IgD-negative memory B cell (primary cell): ENCODE data around the gene RNU1-1. TPM values are rescaled to one million over a fixed set of nuclear protein-coding genes. Genes with fewer than 3 reads are reported as not detected.
"Not testable (repeated sequence)": the region's sequence is repeated elsewhere in the genome, so short reads cannot be mapped to it uniquely, and the experiment has no call there.

Experiments
- H3K27ac Mint-ChIP-seq, 3 donors: one replicate each; pipeline ENCODE4 v1.8.0; 2020 to 2022; ENCODE audit warnings: mild to moderate bottlenecking in 3 of 3, mixed read lengths in 3 of 3, moderate library complexity in 1 of 3
- H3K27me3 Mint-ChIP-seq: one replicate; pipeline ENCODE4 v1.8.0; 2021; ENCODE audit warnings: mixed read lengths
- H3K36me3 Mint-ChIP-seq: one replicate; pipeline ENCODE4 v1.8.0; 2020; ENCODE audit warnings: mild to moderate bottlenecking, mixed read lengths
- H3K4me1 Mint-ChIP-seq, 3 donors: one replicate each; pipeline ENCODE4 v1.8.0; 2020 to 2022; ENCODE audit warnings: mixed read lengths in 3 of 3, mild to moderate bottlenecking in 1 of 3
- H3K4me3 Mint-ChIP-seq, 4 donors: one replicate each; pipeline ENCODE4 v1.8.0; 2020 to 2022; ENCODE audit warnings: mild to moderate bottlenecking in 4 of 4, mixed read lengths in 4 of 4, moderate library complexity in 3 of 4
- H3K9me3 Mint-ChIP-seq, 3 donors: one replicate each; pipeline ENCODE4 v1.8.0; 2020 to 2021; ENCODE audit warnings: mixed read lengths in 3 of 3, mild to moderate bottlenecking in 1 of 3
- polyA plus RNA-seq: library from polyadenylated mRNA; unstranded; fragments of 300-500 nt; fragmentation: Illumina TruSeq; gene quantifications from one replicate; pipeline ENCODE4 v1.2.3, GENCODE V29; 2021

The RNU1-1 gene
- not detected for polyA plus RNA-seq

DNA sequence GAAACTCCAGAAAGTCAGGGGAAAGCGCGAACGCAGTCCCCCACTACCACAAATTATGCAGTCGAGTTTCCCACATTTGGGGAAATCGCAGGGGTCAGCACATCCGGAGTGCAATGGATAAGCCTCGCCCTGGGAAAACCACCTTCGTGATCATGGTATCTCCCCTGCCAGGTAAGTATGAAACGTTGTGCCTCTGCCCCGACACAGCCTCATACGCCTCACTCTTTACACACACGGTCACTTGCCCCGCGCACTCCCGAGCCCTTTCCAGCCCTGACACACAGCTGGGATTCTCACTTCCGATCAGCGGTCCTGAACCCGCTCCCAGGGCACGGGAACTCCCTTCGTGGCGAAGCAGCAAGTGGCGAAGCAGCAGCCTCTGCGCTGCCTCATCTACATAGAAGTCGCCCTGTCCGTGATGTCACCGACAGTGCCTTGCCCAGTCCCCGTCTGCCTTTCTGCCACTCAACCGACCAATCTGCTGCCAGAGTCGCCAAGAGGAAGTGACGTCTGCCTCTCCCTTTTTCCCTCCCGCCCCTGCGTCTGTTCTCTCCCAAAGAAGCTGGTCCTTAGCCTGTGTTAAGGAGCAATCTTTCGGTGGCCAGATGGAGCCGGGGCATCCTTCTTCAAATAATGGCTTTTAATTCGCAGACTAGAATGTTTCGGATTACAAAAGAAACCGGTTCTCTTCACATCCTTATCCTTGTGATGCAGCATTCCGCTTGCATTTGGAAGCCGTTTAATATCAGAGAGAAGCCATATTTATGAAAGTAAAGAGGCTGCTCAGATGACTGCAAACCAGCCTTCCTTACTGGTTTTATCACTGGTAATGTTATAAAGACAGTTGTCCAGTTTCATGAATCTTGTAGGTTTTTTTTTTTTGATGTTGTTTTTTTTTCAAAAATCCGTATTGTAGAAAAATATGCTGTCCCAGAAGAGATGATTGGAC, at the start of gene RNU1-1:
RNU1-1 (minus strand) TSS at position 179 of the 949 bp plus-strand sequence.
- not testable (repeated sequence) for H3K27me3 Mint-ChIP-seq, H3K36me3 Mint-ChIP-seq, H3K27ac Mint-ChIP-seq, H3K9me3 Mint-ChIP-seq, H3K4me1 Mint-ChIP-seq, H3K4me3 Mint-ChIP-seq

DNA sequence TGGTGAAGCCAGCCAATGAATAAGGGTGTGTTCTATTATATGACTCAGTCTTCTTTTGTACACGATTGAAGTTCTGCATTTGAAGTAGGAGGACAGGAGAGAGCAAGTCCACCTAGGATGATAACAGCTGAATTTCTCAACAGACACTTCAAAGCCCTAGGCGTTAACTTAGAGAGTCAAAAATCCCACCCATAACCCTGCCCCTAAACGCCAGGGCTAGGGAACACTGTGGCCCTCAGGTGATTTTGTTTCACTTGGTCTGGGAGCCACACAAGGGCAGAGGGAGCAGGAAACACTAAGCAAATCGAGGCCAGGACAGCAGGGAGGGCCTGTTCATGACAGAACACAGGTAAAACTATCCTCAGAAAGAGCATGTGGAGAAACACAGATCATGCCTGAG, 47.0 kb upstream of the RNU1-1 start:
- H3K4me1 Mint-ChIP-seq, H3K9me3 Mint-ChIP-seq, H3K4me3 Mint-ChIP-seq, H3K36me3 Mint-ChIP-seq, H3K27ac Mint-ChIP-seq, H3K27me3 Mint-ChIP-seq: not testable (repeated sequence)

DNA sequence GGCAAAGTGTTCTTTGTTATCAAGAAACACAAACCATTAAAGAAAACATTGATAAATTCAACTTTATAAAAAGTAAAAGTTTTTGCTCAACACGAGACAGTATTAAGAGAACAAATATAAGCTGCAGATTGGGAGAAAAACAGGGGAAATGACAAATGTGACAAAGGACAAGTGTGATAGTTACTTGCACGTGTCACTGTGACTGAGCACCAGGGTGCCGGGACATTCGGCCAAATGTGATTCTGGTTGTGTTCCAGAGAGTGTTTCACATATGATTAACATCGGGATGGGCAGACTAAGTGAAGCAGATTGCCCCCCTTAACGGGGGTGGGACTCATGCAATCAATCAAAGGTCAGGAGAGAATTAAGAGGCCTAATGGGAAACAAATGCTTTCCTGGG, 46.4 kb upstream of the RNU1-1 start:
- not testable (repeated sequence) for H3K27ac Mint-ChIP-seq, H3K4me1 Mint-ChIP-seq, H3K4me3 Mint-ChIP-seq, H3K36me3 Mint-ChIP-seq, H3K27me3 Mint-ChIP-seq, H3K9me3 Mint-ChIP-seq

DNA sequence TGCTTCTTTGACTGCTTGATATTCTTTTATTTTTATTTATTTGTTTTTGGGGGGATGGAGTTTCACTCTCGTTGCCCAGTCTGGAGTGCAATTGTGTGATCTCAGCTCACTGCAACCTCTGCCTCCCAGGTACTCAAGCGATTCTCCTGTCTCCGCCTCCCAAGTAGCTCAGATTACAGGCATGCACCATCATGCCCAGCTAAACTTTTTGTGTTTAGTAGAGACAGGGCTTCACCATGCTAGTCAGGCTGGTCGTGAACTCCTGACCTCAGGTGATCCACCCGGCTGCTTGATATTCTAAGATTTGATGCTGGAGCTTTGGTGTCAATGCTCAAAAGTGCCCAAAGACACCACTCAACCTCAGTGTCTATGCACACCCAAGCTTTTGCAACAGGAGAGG, 45.6 kb upstream of the RNU1-1 start:
- H3K4me3 Mint-ChIP-seq, H3K4me1 Mint-ChIP-seq, H3K27ac Mint-ChIP-seq, H3K9me3 Mint-ChIP-seq, H3K36me3 Mint-ChIP-seq, H3K27me3 Mint-ChIP-seq: not testable (repeated sequence)

DNA sequence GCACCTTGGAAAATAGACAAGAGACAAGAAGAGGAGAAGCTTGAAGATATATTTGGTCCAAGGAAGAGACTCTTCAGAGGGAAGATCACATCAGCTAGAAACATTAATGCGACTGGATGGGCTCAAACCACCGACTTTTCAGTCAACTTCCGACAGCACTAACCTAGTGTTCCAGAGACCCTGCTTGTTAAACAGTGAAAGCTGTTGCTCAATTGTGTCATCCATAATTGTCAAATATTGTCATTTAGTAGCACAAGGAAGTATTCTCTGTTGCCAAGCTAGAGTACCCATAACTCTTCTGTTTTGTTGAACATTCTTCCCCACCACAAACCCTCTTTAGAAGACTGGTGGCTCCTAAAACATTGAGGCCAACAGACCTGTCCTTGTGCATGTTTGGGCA, 42.9 kb upstream of the RNU1-1 start:
- H3K9me3 Mint-ChIP-seq, H3K36me3 Mint-ChIP-seq, H3K27me3 Mint-ChIP-seq, H3K4me3 Mint-ChIP-seq, H3K4me1 Mint-ChIP-seq, H3K27ac Mint-ChIP-seq: not testable (repeated sequence)

DNA sequence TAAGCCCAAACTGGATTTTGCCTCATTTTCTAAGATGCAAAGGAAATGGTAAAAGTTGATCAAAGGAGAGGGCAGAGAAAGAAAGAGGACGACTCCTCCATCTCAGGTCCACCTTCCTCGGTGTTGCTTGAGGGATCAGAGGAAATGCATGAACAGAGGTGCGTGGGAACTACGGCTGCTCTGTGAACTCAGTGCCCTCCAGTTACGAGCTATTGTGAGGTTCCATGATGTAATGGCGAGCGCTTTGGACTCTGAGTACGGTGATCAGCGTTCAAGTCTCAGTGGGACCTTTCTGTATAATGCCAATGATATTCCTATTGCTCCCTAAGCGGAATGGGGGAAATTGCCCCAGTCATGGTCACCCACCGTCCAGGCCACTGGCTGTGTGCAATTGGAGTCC, 39.2 kb upstream of the RNU1-1 start:
- not testable (repeated sequence) for H3K4me1 Mint-ChIP-seq, H3K36me3 Mint-ChIP-seq

DNA sequence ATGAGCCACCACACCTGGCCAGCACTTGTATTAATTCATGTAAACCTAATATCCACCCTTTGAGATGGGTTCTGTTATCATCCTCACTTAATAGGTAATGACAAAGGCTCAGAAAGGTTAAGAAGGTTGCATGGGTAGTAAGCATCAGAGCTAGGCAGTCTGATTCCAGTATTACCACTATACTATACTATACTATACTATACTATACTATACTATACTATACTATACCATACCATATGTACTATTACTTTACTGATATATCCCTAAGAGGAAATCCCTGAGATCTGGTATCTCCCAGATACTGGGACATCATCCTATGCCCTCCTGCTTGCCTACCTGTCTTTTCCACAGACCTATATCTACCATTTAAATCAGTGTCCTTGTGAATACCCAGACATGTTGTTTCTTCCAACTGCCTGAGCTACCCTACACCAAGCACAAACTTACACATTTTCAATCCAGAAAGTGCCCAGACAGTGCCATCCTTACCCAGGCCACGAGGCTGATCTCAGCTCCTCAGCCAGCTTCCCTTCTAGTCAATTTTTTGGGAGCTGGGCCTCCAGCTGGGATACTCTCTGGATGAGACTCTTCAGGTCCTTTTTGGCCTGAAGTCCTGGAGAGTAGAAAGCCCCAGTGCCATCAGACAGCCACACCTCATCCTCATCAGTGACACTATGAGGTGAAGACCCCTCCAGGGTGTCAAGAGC, 36.3 kb upstream of the RNU1-1 start:
- not testable (repeated sequence) for H3K9me3 Mint-ChIP-seq, H3K27ac Mint-ChIP-seq, H3K27me3 Mint-ChIP-seq, H3K36me3 Mint-ChIP-seq, H3K4me3 Mint-ChIP-seq, H3K4me1 Mint-ChIP-seq

More for the DNA sequence above, 39.2 kb upstream of the RNU1-1 start:
- not testable (repeated sequence) for H3K4me3 Mint-ChIP-seq, H3K9me3 Mint-ChIP-seq, H3K27ac Mint-ChIP-seq, H3K27me3 Mint-ChIP-seq

DNA sequence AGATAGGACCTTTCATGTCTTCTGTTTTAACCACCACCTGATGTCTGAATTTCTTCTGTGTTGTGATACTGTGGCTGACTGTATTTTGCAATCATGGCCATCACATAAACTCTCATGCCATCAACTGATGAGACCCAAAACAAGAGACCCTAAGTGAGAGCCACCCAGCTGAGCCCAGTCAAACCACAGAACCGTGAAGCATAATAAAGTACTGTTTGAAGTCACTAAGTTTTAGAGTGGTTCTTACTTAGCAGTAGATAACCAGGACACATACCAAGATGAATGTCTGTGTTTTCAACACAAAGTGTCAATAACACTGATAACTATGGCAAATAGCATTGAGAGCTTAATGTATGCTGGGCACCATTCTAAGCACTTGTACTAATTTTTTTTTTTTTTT, 35.5 kb upstream of the RNU1-1 start:
- H3K27me3 Mint-ChIP-seq, H3K9me3 Mint-ChIP-seq, H3K27ac Mint-ChIP-seq, H3K4me1 Mint-ChIP-seq, H3K36me3 Mint-ChIP-seq, H3K4me3 Mint-ChIP-seq: not testable (repeated sequence)

DNA sequence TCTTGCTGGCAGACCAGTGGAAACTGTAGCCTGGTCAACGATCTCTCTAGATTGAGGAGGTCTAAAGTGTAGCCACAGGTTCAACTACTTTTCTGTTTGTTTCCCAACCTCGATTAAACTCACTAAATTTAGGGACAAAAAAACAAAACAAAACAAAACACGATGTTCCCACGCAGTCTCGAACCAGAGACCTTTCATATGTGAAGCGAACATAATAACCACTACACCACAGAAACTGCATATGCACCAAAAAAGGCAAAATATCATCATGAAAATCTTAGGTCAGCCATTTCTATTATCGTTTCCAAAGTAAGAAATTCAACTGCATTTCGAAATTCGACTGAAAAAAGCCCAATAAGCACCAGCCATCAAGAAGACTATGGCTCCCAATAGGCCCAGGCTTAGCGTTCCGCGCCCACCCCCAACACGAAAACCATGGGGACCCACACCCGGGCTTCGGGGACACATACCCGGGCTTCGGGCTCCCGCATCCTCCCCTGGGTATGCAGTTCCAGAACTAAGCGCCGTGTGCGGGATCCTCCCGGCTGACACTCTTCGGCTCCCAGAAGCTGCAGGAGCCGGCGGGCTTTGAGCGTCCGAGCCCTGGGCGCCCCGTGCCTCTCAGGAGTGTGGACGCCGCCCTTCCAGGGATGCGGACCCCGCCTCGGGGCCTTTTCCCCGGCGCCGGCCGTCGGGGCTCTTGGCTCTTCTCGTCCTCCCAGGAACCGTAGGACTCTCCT, 33.6 kb upstream of the RNU1-1 start:
- not testable (repeated sequence) for H3K9me3 Mint-ChIP-seq, H3K4me3 Mint-ChIP-seq, H3K36me3 Mint-ChIP-seq, H3K27me3 Mint-ChIP-seq, H3K27ac Mint-ChIP-seq, H3K4me1 Mint-ChIP-seq

DNA sequence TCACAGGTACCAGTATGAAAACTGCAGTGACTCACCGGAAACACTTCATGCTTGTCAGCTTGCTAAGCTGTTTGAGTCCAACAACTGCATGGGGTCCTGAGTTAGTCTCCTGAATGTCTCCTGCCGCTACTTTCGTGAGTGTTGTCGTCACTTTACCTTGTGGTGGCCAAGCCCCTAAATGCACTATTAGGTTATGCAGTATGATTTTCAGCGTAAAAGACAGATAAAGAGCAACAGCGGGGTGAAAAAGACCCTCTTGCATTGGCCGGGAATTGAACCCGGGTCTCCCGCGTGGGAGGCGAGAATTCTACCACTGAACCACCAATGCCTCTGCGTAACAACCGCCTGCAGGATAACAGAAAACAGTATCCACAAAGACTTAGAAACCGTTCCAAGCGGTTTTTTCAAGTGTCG, 31.6 kb upstream of the RNU1-1 start:
- H3K9me3 Mint-ChIP-seq, H3K4me1 Mint-ChIP-seq, H3K36me3 Mint-ChIP-seq, H3K27me3 Mint-ChIP-seq: not testable (repeated sequence)
- H3K4me3 Mint-ChIP-seq = peak overlapping the region in 3 of 4 donors; percentile 17 to 77 (median 60)
- peak overlapping the region in 2 of 3 donors; percentile 87 to 88 for H3K27ac Mint-ChIP-seq

DNA sequence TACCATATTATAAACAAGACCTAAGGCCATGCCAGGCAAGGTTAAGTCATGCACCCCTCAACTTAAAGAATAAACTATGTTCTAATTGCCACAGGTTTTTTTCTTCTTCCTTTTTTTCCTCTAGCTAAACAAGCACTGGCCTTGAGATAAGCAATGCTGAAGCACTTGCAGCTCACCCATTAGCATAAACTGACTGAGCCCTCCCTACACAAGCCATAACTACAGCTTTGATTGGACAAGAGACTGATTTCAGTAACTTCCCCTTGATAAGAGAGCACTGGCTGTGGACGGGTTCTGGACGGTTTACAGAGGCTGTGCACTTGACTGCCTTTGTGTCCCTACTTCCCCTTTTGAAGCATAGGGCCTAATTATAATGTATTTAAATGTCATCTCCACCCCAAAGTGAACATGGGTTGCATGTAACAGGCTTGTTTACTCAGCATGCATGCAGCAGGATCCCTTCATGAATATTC, 26.4 kb upstream of the RNU1-1 start:
- H3K27me3 Mint-ChIP-seq, H3K36me3 Mint-ChIP-seq, H3K9me3 Mint-ChIP-seq: not testable (repeated sequence)
- Mint-ChIP-seq H3K4me3 (peak overlapping the region in 3 of 4 donors; percentile 10 to 54 (median 14)), H3K27ac (peak overlapping the region in 2 of 3 donors; percentile 15 to 94), H3K4me1 (peaks cover 5 to 11% (median 10%) of the 10 kb centered on the region in 3 donors)

DNA sequence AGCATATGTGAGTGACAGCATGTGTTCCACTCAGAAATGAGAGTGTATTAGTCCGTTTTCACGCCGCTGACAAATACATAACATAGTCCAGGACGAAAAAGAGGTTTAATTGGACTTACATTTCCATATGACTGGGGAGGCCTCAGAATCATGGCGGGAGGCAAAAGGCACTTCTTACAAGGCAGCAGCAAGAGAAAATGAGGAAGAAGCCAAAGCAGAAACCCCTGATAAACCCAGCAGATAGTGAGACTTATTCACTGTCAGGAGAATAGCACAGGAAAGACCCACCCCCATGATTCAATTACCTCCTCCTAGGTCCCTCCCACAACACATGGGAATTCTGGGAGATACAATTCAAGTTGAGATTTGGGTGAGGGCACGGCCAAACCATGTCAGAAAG, 23.4 kb upstream of the RNU1-1 start:
- not testable (repeated sequence) for H3K9me3 Mint-ChIP-seq, H3K4me3 Mint-ChIP-seq, H3K36me3 Mint-ChIP-seq, H3K4me1 Mint-ChIP-seq, H3K27me3 Mint-ChIP-seq
- H3K27ac Mint-ChIP-seq = peak overlapping the region in 1 of 3 donors; percentile 81

DNA sequence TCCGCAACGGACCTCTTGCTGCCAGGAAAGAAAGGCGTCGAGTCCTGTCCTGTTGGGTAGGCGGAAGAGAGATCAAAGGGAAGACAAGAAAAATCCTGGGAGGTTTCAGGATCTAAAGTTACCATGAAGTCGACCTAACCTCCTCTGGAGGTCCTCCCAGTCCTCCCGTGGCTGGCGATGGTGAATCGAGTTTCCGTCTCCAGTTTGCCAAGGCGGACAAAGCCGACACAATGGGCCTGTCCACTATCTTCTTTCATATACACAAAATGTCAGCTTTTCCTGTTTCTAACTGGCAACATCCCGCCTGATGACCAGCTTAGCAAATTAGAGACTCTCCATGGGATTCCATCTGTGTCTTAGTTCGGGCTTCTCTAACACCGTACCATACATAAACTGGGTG, 22.7 kb upstream of the RNU1-1 start:
- not testable (repeated sequence) for H3K36me3 Mint-ChIP-seq, H3K4me3 Mint-ChIP-seq, H3K9me3 Mint-ChIP-seq, H3K27ac Mint-ChIP-seq, H3K4me1 Mint-ChIP-seq
- peaks cover 12% of the 10 kb centered on the region for H3K27me3 Mint-ChIP-seq

DNA sequence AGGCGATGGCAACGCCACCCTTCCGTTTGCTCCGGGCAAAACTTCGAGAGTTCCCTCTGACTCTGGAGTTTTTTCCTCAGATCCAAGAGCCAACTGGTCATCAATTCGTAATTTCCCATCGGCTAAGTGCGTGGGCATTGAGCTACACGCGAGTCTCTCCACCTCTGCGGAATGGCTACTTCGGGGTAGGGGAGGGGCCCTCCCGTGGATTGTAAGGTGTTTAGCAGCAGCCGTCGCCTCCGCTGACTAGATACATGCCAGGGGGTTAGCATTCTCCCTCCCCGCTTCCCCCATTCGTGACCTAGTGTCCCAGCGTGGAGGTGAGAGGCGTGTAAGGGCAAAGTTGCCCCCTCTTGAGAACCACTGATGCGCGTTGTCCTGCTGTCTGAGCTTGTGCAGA, 21.8 kb upstream of the RNU1-1 start:
- not testable (repeated sequence) for H3K4me3 Mint-ChIP-seq, H3K36me3 Mint-ChIP-seq, H3K9me3 Mint-ChIP-seq, H3K4me1 Mint-ChIP-seq, H3K27ac Mint-ChIP-seq
- H3K27me3 Mint-ChIP-seq = peaks cover 15% of the 10 kb centered on the region

DNA sequence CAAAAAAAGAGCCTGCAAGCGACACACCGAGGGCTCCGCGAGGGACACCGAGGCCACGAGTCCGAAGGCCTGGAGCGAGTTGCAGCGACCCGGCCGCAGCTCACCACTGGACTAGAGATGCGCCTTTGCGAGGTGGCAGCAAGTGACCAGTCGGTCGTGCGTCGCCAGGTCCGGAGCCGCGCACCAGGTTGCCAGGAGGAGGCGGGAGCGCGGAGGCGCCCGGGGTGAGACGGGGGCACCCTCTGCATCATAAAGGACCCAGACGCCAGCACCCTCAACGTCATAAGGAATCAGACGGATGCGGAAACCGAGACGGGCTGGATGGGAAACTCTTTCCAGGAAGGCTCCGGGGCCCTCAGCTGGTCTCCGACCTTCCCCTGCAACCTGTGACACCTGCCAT, 21.4 kb upstream of the RNU1-1 start:
- peaks cover 15% of the 10 kb centered on the region for H3K27me3 Mint-ChIP-seq
- H3K27ac Mint-ChIP-seq = peak overlapping the region in 1 of 3 donors; percentile 31
- H3K4me3 Mint-ChIP-seq = peak overlapping the region; percentile 34 to 96 (median 82)
- H3K9me3 Mint-ChIP-seq, H3K4me1 Mint-ChIP-seq, H3K36me3 Mint-ChIP-seq: not testable (repeated sequence)
